CD4-positive, alpha-beta T cell (primary cell): ENCODE results near the gene ELAC1. TPM values are rescaled to one million over a fixed set of nuclear protein-coding genes. Genes with fewer than 3 reads are reported as not detected.

Source experiments
- ATAC-seq: fragments of 200-7000 bp; cut with Tn5 transposase; one replicate; pipeline ENCODE4 v1.10.0; 2022; ENCODE audit warnings: mild to moderate bottlenecking; ENCODE audit not compliant: poor library complexity
- CTCF ChIA-PET: fragments of 350-600 bp; sonication (Branson Sonifier 250); formaldehyde crosslinking; loops from one replicate; lab custom pipeline; 2021; ENCODE audit warnings: antibody characterized with exemption, inconsistent platforms; lab: Charles Lee
- POLR2A ChIA-PET: fragments of 350-600 bp; sonication (Branson Sonifier 250); formaldehyde crosslinking; loops from one replicate; lab custom pipeline; 2021; ENCODE audit warnings: antibody characterized with exemption, inconsistent platforms; lab: Charles Lee
- DNase-seq, 14 experiments: peaks; one replicate each; pipeline ENCODE4 v3.0.0-alpha.2; 2013 to 2020; ENCODE audit warnings: mixed read lengths in 2 of 14
- H3K27ac ChIP-seq, 2 donors: one replicate each; pipeline versions ENCODE4 v1.5.1 to v1.7.0; 2013; ENCODE audit warnings: low read length in 2 of 2, low read depth in 1 of 2, mild to moderate bottlenecking in 1 of 2
- H3K27me3 ChIP-seq, 2 experiments: 1 replicate in 1 of 2; 2 replicates in 1 of 2; pipeline versions ENCODE4 v1.6.1 to v1.7.0; 2013; ENCODE audit warnings: low read length in 2 of 2, control low read depth in 1 of 2, mild to moderate bottlenecking in 1 of 2, moderate library complexity in 1 of 2; ENCODE audit not compliant: insufficient read depth in 2 of 2, control insufficient read depth in 1 of 2
- H3K36me3 ChIP-seq: one replicate; pipeline ENCODE4 v1.6.1; 2013; ENCODE audit warnings: low read length, control low read depth; ENCODE audit not compliant: insufficient read depth
- H3K4me1 ChIP-seq: one replicate; pipeline ENCODE4 v1.6.1; 2013; ENCODE audit warnings: low read length, control low read depth; ENCODE audit not compliant: insufficient read depth
- H3K4me3 ChIP-seq: one replicate; pipeline ENCODE4 v1.5.1; 2013; ENCODE audit warnings: mild to moderate bottlenecking, low read length, moderate library complexity
- H3K9me3 ChIP-seq, 2 experiments: 1 replicate in 1 of 2; 2 replicates in 1 of 2; pipeline versions ENCODE4 v1.6.1 to v1.7.0; 2013; ENCODE audit warnings: low read length in 2 of 2, mild to moderate bottlenecking in 2 of 2, control low read depth in 1 of 2, moderate library complexity in 1 of 2; ENCODE audit not compliant: control insufficient read depth in 1 of 2, insufficient read depth in 1 of 2
- H3K27ac Mint-ChIP-seq: one replicate; pipeline ENCODE4 v1.8.0; 2020; ENCODE audit warnings: mixed read lengths
- H3K27me3 Mint-ChIP-seq: one replicate; pipeline ENCODE4 v1.8.0; 2021; ENCODE audit warnings: mixed read lengths
- H3K36me3 Mint-ChIP-seq: one replicate; pipeline ENCODE4 v1.8.0; 2021; ENCODE audit warnings: low read depth, mixed read lengths
- H3K4me1 Mint-ChIP-seq: one replicate; pipeline ENCODE4 v1.8.0; 2021; ENCODE audit warnings: low read depth, mixed read lengths
- H3K4me3 Mint-ChIP-seq: one replicate; pipeline ENCODE4 v1.8.0; 2020; ENCODE audit warnings: mild to moderate bottlenecking, mixed read lengths
- H3K9me3 Mint-ChIP-seq: one replicate; pipeline ENCODE4 v1.8.0; 2020; ENCODE audit warnings: mixed read lengths
- CTCF ChIP-seq: fragments of 200-600 bp; IDR thresholded peaks from one replicate; pipeline ENCODE4 v1.8.0; 2022; ENCODE audit warnings: antibody characterized with exemption, mild to moderate bottlenecking
- intact Hi-C, 2 experiments: fragments of 100-400 bp; cut with DNase I in 1 of 2; cut with micrococcal nuclease in 1 of 2; formaldehyde crosslinking; loops; one replicate each; pipeline versions ENCODE4 v1.15.1 to v1.9.0; 2023 to 2025; cut with DNase I, micrococcal nuclease
- total RNA-seq, 174 experiments: library from RNA in 2 of 174; stranded (reverse) in 2 of 174; gene quantifications; one replicate each; pipeline ENCODE4 v1.2.3 and lab custom pipeline; 2021 to 2026

ELAC1 gene
- total RNA-seq, 2 experiments from 2014 or later, result 3.0 to 4.6 TPM

- H3K4me1 ChIP-seq, result no peaks in the 10 kb centered on the region
- H3K9me3 ChIP-seq, result no peaks in the 10 kb centered on the region
- no peak for DNase-seq
- H3K36me3 Mint-ChIP-seq, result no peaks in the 10 kb centered on the region
- no peak overlapping the region for H3K4me3 ChIP-seq
- H3K4me1 Mint-ChIP-seq, result no peaks in the 10 kb centered on the region
- H3K27ac Mint-ChIP-seq, result no peak overlapping the region
- ATAC-seq, result no peak
- H3K4me3 Mint-ChIP-seq, result no peak overlapping the region
- CTCF ChIA-PET, result no interaction called here
- intact Hi-C loops, result no loop called here
- H3K9me3 Mint-ChIP-seq, result no peaks in the 10 kb centered on the region
- no peaks in the 10 kb centered on the region for H3K27me3 ChIP-seq
- no peaks in the 10 kb centered on the region for H3K36me3 ChIP-seq
- no peaks in the 10 kb centered on the region for H3K27me3 Mint-ChIP-seq
- no peak for TF ChIP-seq CTCF
- H3K27ac ChIP-seq, result no peak overlapping the region
- POLR2A ChIA-PET, result no interaction called here
Observed at GRCh38 chr18:50953822-50954221, 14.0 kb upstream of the ELAC1 start.

- Mint-ChIP-seq H3K9me3 (no peaks in the 10 kb centered on the region), H3K36me3 (no peaks in the 10 kb centered on the region), H3K4me3 (no peak overlapping the region), H3K27ac (no peak overlapping the region), H3K4me1 (no peaks in the 10 kb centered on the region), H3K27me3 (no peaks in the 10 kb centered on the region)
- no peak for ATAC-seq
- no peaks in the 10 kb centered on the region for H3K27me3 ChIP-seq
- no peak overlapping the region for H3K4me3 ChIP-seq
- peaks cover 0 to 4% of the 10 kb centered on the region in 2 experiments for H3K9me3 ChIP-seq
- intact Hi-C loops, result no loop called here
- H3K36me3 ChIP-seq, result no peaks in the 10 kb centered on the region
- DNase-seq, result no peak
- CTCF ChIA-PET, result no interaction called here
- TF ChIP-seq CTCF, result no peak
- POLR2A ChIA-PET, result interaction anchor here (1.1 kb wide), 1 partner anchor 17 kb away, joined by 3 read pairs; no protein-coding TSS in a partner anchor
- H3K27ac ChIP-seq, result no peak overlapping the region
- H3K4me1 ChIP-seq, result no peaks in the 10 kb centered on the region
Observed at GRCh38 chr18:50955253-50955652, 12.6 kb upstream of the ELAC1 start.

- CTCF ChIA-PET, result no interaction called here
- ATAC-seq (no peak), DNase-seq (no peak)
- H3K36me3 Mint-ChIP-seq, result peaks cover 4% of the 10 kb centered on the region
- H3K27me3 ChIP-seq, result no peaks in the 10 kb centered on the region
- no peaks in the 10 kb centered on the region for H3K27me3 Mint-ChIP-seq
- H3K4me3 Mint-ChIP-seq, result no peak overlapping the region
- no peak overlapping the region for H3K27ac ChIP-seq
- H3K4me3 ChIP-seq, result no peak overlapping the region
- peaks cover 4 to 6% of the 10 kb centered on the region in 2 experiments for H3K9me3 ChIP-seq
- H3K36me3 ChIP-seq, result no peaks in the 10 kb centered on the region
- POLR2A ChIA-PET, result interaction anchor here (1.1 kb wide), 1 partner anchor 18 kb away, joined by 3 read pairs; no protein-coding TSS in a partner anchor
- H3K9me3 Mint-ChIP-seq, result no peaks in the 10 kb centered on the region
- no peaks in the 10 kb centered on the region for H3K4me1 Mint-ChIP-seq
- TF ChIP-seq CTCF, result no peak
- intact Hi-C loops, result no loop called here
- H3K4me1 ChIP-seq, result no peaks in the 10 kb centered on the region
- H3K27ac Mint-ChIP-seq, result no peak overlapping the region
Observed at GRCh38 chr18:50956116-50956515, 11.7 kb upstream of the ELAC1 start.
